ENCODE data around the gene MCU.

- TF ChIP-seq CTCF (conservative IDR thresholded peaks at IDR 0.05; ENCODE audit: low read depth, low read length) (no peak), EZH2 (IDR thresholded peaks at IDR 0.05; ENCODE audit: borderline replicate concordance, low read depth, low read length, poor library complexity, severe bottlenecking) (no peak)
These were observed 140.8 kb downstream of the MCU start for GRCh38 chr10:72832701-72833100.

Data from A673 (cell line).